Measurements from ENCODE around the gene C1QTNF9B.

The C1QTNF9B gene

GRCh38 chr13:23843436-23843835 is 53.9 kb downstream of the C1QTNF9B start:
- no peak overlapping the region for H3K4me2 ChIP-seq (ENCODE audit: low read length)
- H3K4me3 ChIP-seq (ENCODE audit: low read depth, low read length), result no peak overlapping the region
- no peaks in the 10 kb centered on the region for H3K4me1 ChIP-seq
- no peaks in the 10 kb centered on the region for H3K27me3 ChIP-seq (ENCODE audit: control insufficient read depth, insufficient read depth, low read length)
- no peaks in the 10 kb centered on the region for H3K79me2 ChIP-seq
- TF ChIP-seq, protein P1, sequence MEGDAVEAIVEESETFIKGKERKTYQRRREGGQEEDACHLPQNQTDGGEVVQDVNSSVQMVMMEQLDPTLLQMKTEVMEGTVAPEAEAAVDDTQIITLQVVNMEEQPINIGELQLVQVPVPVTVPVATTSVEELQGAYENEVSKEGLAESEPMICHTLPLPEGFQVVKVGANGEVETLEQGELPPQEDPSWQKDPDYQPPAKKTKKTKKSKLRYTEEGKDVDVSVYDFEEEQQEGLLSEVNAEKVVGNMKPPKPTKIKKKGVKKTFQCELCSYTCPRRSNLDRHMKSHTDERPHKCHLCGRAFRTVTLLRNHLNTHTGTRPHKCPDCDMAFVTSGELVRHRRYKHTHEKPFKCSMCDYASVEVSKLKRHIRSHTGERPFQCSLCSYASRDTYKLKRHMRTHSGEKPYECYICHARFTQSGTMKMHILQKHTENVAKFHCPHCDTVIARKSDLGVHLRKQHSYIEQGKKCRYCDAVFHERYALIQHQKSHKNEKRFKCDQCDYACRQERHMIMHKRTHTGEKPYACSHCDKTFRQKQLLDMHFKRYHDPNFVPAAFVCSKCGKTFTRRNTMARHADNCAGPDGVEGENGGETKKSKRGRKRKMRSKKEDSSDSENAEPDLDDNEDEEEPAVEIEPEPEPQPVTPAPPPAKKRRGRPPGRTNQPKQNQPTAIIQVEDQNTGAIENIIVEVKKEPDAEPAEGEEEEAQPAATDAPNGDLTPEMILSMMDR (IDR thresholded peaks at IDR 0.05), result no peak
- no peak overlapping the region for H2AFZ ChIP-seq
- no peaks in the 10 kb centered on the region for H3K9me3 ChIP-seq (ENCODE audit: control insufficient read depth, low read length)
- H3K36me3 ChIP-seq (ENCODE audit: control insufficient read depth, insufficient read depth, low read length), result no peaks in the 10 kb centered on the region
- H3K9ac ChIP-seq, result no peak overlapping the region
- H3K27ac ChIP-seq, result no peak overlapping the region

- H3K9ac ChIP-seq, result no peak overlapping the region
- no peaks in the 10 kb centered on the region for H3K9me3 ChIP-seq (ENCODE audit: control insufficient read depth, low read length)
- TF ChIP-seq, protein P1 (IDR thresholded peaks at IDR 0.05), result no peak
Observed at GRCh38 chr13:23842406-23842805, 54.9 kb downstream of the C1QTNF9B start.

More at GRCh38 chr13:23842406-23842805, 54.9 kb downstream of the C1QTNF9B start:
- Histone ChIP-seq H3K79me2 (no peaks in the 10 kb centered on the region), H2AFZ (no peak overlapping the region), H3K27me3 (ENCODE audit: control insufficient read depth, insufficient read depth, low read length) (no peaks in the 10 kb centered on the region), H3K27ac (no peak overlapping the region), H3K4me1 (no peaks in the 10 kb centered on the region), H3K4me3 (ENCODE audit: low read depth, low read length) (no peak overlapping the region), H3K4me2 (ENCODE audit: low read length) (no peak overlapping the region), H3K36me3 (ENCODE audit: control insufficient read depth, insufficient read depth, low read length) (no peaks in the 10 kb centered on the region)

Data from parathyroid adenoma (tissue), 2 donors.